ENCODE measurements around the gene CRISPLD2. TPM values are rescaled to one million over a fixed set of nuclear protein-coding genes. Genes with fewer than 3 reads are reported as not detected.

The CRISPLD2 gene
- total and polyA plus RNA-seq, 10 of the 15 experiments (the other 5 are each of a cell fraction or from before 2014, with no cell fraction given) = 0.03 to 0.30 (median 0.08) TPM; not detected in 5

DNA sequence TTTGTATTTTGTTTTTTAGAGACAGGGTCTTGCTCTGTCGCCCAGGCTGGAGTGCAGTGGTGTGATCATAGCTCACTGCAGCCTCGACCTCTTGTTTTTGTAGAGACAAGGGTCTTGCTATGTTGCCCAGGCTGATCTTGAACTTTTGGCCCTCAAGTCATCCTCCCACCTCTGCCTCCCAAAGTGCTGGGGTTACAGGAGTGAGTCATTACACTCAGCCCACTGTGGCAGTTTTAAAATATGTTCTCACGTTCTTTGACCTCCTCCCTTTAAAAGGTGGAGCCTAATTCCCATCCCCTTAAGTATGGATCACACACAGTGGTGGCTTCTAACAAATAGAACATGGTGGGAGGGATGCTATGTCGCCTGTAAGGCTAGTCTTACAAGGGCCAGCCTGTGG, 123.8 kb downstream of the CRISPLD2 start:
- Histone ChIP-seq H3K9ac (ENCODE audit: control insufficient read depth, insufficient read depth, low read length) (no peak overlapping the region), H2AFZ (ENCODE audit: control insufficient read depth, low read depth, low read length) (no peak overlapping the region), H3K27ac (ENCODE audit: control insufficient read depth, insufficient read depth) (no peak overlapping the region), H3K36me3 (ENCODE audit: control insufficient read depth in 2 of 2, insufficient read depth in 2 of 2, low read length in 1 of 2) (no peaks in the 10 kb centered on the region), H3K4me3 (no peak overlapping the region), H4K20me1 (ENCODE audit: control insufficient read depth, insufficient read depth) (no peaks in the 10 kb centered on the region), H3K27me3 (replicated peaks in 1 of 2; ENCODE audit: control insufficient read depth in 2 of 2, insufficient read depth in 2 of 2, low read length in 1 of 2) (no peaks in the 10 kb centered on the region; a peak in 1 of 4 replicates), H3K9me3 (replicated peaks; ENCODE audit: control insufficient read depth, insufficient read depth, low read length) (no peaks in the 10 kb centered on the region; the same call in 2 of the 3 replicates), H3K4me1 (ENCODE audit: control insufficient read depth, insufficient read depth, low read length) (no peaks in the 10 kb centered on the region), H3K4me2 (ENCODE audit: control insufficient read depth, insufficient read depth) (no peak overlapping the region), H3K79me2 (ENCODE audit: control insufficient read depth, insufficient read depth, low read length) (no peaks in the 10 kb centered on the region)
- no peak for DNase-seq (ENCODE audit: low read depth, low spot score)
- 4% methylated on average over 4 of the region's 4 CpGs for WGBS (ENCODE audit: insufficient coverage, insufficient replicate concordance, low lambda C conversion rate, missing lambda C conversion rate)
- intact Hi-C loops (cut with micrococcal nuclease; ENCODE audit: unreplicated experiment) (no loop called here), in situ Hi-C loops (cut with MboI) (no loop called here)
- CTCF ChIA-PET = no interaction called here
- POLR2A ChIA-PET = no interaction called here
- TF ChIP-seq CBFB (IDR thresholded peaks at IDR 0.05; ENCODE audit: low read depth) = no peak
- TF ChIP-seq EP300 (IDR thresholded peaks at IDR 0.05; ENCODE audit: borderline replicate concordance in 1 of 2, control insufficient read depth in 1 of 2, low read depth in 2 of 2, low read length in 2 of 2) = no peak
- TF ChIP-seq IKZF1 (conservative IDR thresholded peaks at IDR 0.05) = no peak
- TF ChIP-seq, protein P1, sequence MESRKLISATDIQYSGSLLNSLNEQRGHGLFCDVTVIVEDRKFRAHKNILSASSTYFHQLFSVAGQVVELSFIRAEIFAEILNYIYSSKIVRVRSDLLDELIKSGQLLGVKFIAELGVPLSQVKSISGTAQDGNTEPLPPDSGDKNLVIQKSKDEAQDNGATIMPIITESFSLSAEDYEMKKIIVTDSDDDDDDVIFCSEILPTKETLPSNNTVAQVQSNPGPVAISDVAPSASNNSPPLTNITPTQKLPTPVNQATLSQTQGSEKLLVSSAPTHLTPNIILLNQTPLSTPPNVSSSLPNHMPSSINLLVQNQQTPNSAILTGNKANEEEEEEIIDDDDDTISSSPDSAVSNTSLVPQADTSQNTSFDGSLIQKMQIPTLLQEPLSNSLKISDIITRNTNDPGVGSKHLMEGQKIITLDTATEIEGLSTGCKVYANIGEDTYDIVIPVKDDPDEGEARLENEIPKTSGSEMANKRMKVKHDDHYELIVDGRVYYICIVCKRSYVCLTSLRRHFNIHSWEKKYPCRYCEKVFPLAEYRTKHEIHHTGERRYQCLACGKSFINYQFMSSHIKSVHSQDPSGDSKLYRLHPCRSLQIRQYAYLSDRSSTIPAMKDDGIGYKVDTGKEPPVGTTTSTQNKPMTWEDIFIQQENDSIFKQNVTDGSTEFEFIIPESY (IDR thresholded peaks at IDR 0.05) = no peak
- TF ChIP-seq, protein P2, sequence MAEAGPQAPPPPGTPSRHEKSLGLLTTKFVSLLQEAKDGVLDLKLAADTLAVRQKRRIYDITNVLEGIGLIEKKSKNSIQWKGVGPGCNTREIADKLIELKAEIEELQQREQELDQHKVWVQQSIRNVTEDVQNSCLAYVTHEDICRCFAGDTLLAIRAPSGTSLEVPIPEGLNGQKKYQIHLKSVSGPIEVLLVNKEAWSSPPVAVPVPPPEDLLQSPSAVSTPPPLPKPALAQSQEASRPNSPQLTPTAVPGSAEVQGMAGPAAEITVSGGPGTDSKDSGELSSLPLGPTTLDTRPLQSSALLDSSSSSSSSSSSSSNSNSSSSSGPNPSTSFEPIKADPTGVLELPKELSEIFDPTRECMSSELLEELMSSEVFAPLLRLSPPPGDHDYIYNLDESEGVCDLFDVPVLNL (IDR thresholded peaks at IDR 0.05; ENCODE audit: low read depth, low read length) = no peak
- TF ChIP-seq, protein P3, sequence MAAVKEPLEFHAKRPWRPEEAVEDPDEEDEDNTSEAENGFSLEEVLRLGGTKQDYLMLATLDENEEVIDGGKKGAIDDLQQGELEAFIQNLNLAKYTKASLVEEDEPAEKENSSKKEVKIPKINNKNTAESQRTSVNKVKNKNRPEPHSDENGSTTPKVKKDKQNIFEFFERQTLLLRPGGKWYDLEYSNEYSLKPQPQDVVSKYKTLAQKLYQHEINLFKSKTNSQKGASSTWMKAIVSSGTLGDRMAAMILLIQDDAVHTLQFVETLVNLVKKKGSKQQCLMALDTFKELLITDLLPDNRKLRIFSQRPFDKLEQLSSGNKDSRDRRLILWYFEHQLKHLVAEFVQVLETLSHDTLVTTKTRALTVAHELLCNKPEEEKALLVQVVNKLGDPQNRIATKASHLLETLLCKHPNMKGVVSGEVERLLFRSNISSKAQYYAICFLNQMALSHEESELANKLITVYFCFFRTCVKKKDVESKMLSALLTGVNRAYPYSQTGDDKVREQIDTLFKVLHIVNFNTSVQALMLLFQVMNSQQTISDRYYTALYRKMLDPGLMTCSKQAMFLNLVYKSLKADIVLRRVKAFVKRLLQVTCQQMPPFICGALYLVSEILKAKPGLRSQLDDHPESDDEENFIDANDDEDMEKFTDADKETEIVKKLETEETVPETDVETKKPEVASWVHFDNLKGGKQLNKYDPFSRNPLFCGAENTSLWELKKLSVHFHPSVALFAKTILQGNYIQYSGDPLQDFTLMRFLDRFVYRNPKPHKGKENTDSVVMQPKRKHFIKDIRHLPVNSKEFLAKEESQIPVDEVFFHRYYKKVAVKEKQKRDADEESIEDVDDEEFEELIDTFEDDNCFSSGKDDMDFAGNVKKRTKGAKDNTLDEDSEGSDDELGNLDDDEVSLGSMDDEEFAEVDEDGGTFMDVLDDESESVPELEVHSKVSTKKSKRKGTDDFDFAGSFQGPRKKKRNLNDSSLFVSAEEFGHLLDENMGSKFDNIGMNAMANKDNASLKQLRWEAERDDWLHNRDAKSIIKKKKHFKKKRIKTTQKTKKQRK (IDR thresholded peaks at IDR 0.05; ENCODE audit: low read depth, low read length) = no peak
- no peak for TF ChIP-seq CEBPB (IDR thresholded peaks at IDR 0.05; ENCODE audit: borderline replicate concordance in 1 of 2, low read depth in 2 of 2, low read length in 2 of 2)
- no peak for ATAC-seq
- RAD21 ChIA-PET (ENCODE audit: unreplicated experiment) = no interaction called here
- SMC1A ChIA-PET (ENCODE audit: uncharacterized antibody, unreplicated experiment) = interaction anchor here (1.4 kb wide), 1 partner anchor 18 kb away, joined by 4 read pairs; no protein-coding TSS in a partner anchor
- no TSS peak for BruUV-seq (replicated peaks)
- no peak for FAIRE-seq

Measured in GM12878 (cell line).